Measurements from ENCODE around the gene RNPEP. TPM values are rescaled to one million over a fixed set of nuclear protein-coding genes. Genes with fewer than 3 reads are reported as not detected.

The RNPEP gene, protein sequence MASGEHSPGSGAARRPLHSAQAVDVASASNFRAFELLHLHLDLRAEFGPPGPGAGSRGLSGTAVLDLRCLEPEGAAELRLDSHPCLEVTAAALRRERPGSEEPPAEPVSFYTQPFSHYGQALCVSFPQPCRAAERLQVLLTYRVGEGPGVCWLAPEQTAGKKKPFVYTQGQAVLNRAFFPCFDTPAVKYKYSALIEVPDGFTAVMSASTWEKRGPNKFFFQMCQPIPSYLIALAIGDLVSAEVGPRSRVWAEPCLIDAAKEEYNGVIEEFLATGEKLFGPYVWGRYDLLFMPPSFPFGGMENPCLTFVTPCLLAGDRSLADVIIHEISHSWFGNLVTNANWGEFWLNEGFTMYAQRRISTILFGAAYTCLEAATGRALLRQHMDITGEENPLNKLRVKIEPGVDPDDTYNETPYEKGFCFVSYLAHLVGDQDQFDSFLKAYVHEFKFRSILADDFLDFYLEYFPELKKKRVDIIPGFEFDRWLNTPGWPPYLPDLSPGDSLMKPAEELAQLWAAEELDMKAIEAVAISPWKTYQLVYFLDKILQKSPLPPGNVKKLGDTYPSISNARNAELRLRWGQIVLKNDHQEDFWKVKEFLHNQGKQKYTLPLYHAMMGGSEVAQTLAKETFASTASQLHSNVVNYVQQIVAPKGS
- total RNA-seq, result 75.7 and 86.5 TPM in 2 replicates

DNA sequence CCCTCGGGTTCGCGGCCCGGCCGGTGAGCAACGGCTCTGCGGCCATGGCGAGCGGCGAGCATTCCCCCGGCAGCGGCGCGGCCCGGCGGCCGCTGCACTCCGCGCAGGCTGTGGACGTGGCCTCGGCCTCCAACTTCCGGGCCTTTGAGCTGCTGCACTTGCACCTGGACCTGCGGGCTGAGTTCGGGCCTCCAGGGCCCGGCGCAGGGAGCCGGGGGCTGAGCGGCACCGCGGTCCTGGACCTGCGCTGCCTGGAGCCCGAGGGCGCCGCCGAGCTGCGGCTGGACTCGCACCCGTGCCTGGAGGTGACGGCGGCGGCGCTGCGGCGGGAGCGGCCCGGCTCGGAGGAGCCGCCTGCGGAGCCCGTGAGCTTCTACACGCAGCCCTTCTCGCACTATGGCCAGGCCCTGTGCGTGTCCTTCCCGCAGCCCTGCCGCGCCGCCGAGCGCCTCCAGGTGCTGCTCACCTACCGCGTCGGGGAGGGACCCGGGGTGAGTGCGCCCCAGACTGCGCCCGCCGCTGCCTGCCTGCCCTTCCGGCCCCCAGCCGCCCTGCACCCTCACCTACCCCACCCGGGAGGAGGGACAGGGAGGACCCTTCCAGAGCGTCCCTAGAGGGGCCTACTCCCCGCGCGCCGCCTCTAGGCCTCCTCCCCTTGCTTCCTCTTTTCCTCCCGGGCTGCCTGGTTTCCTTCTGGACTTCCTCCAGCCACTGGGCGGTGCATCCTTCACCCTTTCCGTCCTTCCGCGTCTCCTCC lies at the start of gene RNPEP:
TSS of gene RNPEP (plus strand) at position 26 of the 757 bp plus-strand sequence. CDS start at position 45, 19 bp downstream.

DNA sequence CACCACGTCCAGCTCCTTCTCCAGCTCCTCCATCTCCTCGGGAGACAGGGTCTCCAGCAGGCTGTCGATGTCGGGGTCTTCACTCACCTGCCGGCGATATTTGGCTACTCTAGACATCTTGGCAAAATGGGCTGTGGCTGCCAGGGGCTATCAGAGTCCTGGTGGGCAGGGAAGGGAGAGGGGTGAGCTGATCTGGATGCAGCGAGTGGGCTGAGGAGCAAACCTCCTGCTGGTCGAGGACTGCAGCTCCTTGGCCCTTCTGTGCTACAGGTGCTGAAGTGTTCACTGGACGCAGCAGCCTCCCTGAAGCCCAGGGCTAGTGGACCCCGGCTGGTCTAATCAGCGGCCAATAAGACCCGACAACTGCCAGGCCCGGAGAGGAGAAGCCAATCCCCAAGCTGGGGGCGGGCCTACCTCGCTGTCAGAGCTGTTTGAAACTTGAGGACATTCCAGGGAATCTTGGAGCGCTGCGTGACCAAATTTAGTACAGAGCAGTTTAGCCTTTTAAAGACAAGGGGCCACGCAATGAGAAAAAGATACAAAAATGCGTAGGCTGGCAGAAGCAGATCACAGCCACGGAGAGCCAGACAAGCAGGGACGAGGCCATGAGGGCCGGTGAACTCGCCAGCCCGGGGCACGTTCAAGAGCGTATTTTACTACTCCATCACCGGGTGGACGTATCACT lies 36.1 kb upstream of the RNPEP start, which contains the start of gene LMOD1:
TSS of gene LMOD1 (minus strand) at position 325 of the 685 bp plus-strand sequence. CDS start at position 117, 208 bp downstream.

DNA sequence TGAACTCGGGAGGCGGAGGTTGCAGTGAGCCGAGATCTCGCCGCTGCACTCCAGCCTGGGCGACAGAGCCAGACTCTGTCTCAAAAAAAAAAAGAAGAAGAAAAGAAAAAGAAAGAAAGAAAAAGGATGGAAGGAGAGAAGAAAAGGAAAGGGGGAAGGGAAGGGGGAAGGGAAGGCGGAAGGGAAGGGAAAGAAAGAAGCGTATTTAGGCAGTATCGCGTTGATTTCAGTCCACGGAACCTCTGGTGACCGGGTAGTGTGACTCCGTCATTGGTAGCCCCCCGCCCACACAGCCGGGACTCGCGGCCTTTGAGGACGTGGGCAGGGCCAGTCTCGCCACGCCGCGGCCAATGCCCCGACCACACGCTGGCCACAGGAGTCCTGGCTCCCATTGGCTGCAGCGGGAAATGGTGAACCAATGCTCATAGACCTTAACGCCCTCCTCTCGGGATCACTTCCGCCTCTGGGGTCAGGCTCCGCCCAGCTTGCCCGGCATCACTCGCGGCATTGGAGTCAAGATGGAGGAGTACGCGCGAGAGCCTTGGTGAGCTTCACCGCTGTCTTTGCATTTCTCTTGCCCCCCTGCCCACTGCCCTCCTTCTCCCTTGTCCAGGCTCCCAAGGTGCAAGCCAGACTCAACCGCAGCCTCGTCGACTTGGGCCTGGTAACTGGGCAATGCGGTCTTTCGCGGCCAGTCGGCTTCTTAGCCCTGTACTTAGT lies 27.3 kb upstream of the RNPEP start, which contains the start of gene TIMM17A:
TSS of gene TIMM17A (plus strand) at position 495 of the 720 bp plus-strand sequence. CDS start at position 519, 24 bp downstream.

DNA sequence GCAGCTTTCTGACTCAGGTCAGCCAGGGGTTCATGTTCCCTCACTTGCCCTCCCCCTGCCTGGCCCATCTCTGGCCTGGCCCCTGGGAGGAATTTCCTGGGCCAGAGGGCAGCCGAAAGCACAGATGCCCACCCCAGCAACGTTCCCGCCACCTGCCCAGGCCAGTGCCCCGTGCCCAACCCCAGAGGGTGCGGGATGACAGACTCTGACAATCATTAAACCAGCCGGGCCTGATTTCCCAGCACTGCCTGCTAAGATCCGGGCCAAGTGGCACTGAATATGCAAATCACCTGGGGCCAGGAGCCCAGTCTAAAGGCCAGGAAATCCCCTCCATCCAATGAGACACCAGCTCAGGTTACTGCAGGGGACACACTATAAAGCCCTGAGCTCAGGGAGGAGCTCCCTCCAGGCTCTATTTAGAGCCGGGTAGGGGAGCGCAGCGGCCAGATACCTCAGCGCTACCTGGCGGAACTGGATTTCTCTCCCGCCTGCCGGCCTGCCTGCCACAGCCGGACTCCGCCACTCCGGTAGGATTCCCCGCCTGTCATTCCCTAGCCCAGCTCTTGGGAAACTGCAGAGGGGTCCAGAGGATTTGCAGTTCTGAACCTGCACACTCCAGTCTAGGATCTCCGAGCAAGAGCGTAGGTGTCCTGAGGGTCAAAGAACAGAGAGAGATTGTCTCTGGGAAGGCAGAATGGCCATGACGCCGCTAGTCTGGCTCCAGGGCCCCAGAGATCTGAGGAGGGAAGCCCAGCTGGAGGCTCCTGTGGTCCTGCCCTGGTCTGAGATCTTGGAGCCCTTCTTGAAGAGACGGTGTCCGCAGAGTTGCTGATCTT lies 27.9 kb downstream of the RNPEP start, which contains the start of gene ELF3:
TSS of gene ELF3 (plus strand) at position 408 of the 836 bp plus-strand sequence. CDS start 550 bp downstream, outside the sequence.

Small RNA genes lying within 50 kb of the gene (small RNA-seq; reads per million reads assigned to genes)
- gene AL691482.1 (not detected), gene AL691482.2 (not detected), gene MIR6740 (0.28 reads per million), gene RF00156 (not detected)

Other genes starting within 250 kb of the RNPEP start
- 48.5 and 53.6 TPM in 2 replicates for gene IPO9, start 153.5 kb upstream of the RNPEP start, total RNA-seq
- 8.5 and 9.8 TPM in 2 replicates for gene SHISA4, start 93.8 kb upstream of the RNPEP start, total RNA-seq
- not detected in 2 replicates for gene LMOD1, start 36.1 kb upstream of the RNPEP start, total RNA-seq
- 79.1 and 80.7 TPM in 2 replicates for gene TIMM17A, start 27.1 kb upstream of the RNPEP start, total RNA-seq
- gene ELF3, start 27.9 kb downstream of the RNPEP start, total RNA-seq, result 0.07 and 0.13 TPM in 2 replicates
- not detected in 2 replicates for gene GPR37L1, start 140.3 kb downstream of the RNPEP start, total RNA-seq
- gene ARL8A, start 162.1 kb downstream of the RNPEP start, total RNA-seq, result 19.8 and 22.5 TPM in 2 replicates
- gene PTPN7, start 178.0 kb downstream of the RNPEP start, total RNA-seq, result 0.27 and 0.36 TPM in 2 replicates
- not detected in 2 replicates for gene LGR6, start 211.2 kb downstream of the RNPEP start, total RNA-seq

All from thoracic aorta endothelial cell (primary cell).